GM12864 (cell line): ENCODE measurements around the gene EIF5AL1.
"Not testable (repeated sequence)": the region's sequence is repeated elsewhere in the genome, so short reads cannot be mapped to it uniquely, and the experiment has no call there.

Experiments
- DNase-seq: peaks from one replicate; pipeline ENCODE4 v3.0.0-alpha.2; 2011; ENCODE audit warnings: low read depth
- H3K4me3 ChIP-seq: 2 replicates; pipeline ENCODE4 v1.5.1; 2011; ENCODE audit warnings: mild to moderate bottlenecking, low read depth, low read length, control low read depth
- CTCF ChIP-seq: IDR thresholded peaks from 2 replicates; pipeline ENCODE4 v1.5.1; 2011; ENCODE audit warnings: low read depth, mild to moderate bottlenecking, moderate library complexity, low read length, control low read depth, inconsistent platforms; ENCODE audit errors: missing control alignments

EIF5AL1 gene

DNA sequence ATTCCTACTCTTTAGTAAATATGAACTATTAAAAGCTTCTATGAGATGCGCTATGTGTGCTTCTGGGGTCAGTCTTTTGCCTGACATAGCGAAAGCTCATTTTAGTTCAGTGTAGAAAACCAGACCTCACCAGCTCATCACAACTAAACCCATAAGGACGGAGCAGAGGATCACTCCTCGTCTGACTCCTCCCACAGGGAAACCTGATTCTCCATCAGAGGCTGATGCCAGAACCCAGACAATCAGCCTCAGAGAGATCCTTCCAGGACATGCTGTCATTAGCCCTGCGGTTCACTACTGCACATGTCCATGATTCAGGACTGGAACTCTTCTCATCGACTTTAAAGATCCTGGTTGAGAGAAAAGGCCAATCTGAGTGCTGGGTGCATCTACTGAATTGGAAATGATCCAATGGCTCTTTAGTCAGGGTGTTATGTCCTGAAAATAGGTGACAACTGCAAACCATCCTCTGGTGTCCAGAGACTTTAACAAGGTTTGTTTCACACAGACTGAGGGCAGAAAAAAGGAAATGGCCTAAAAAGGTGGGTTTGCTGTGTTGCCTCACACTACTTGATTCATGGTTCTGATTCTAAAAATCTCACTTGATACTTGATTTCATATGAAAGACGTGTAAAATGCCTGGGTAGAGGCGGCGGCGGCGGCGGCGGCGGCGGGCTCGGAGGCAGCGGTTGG lies at the start of gene EIF5AL1:
Gene EIF5AL1, plus strand, starts transcription at position 643 of the 693 bp plus-strand sequence. CDS start 117 bp downstream, outside the sequence.
- DNase-seq, H3K4me3 ChIP-seq: not testable (repeated sequence)

DNA sequence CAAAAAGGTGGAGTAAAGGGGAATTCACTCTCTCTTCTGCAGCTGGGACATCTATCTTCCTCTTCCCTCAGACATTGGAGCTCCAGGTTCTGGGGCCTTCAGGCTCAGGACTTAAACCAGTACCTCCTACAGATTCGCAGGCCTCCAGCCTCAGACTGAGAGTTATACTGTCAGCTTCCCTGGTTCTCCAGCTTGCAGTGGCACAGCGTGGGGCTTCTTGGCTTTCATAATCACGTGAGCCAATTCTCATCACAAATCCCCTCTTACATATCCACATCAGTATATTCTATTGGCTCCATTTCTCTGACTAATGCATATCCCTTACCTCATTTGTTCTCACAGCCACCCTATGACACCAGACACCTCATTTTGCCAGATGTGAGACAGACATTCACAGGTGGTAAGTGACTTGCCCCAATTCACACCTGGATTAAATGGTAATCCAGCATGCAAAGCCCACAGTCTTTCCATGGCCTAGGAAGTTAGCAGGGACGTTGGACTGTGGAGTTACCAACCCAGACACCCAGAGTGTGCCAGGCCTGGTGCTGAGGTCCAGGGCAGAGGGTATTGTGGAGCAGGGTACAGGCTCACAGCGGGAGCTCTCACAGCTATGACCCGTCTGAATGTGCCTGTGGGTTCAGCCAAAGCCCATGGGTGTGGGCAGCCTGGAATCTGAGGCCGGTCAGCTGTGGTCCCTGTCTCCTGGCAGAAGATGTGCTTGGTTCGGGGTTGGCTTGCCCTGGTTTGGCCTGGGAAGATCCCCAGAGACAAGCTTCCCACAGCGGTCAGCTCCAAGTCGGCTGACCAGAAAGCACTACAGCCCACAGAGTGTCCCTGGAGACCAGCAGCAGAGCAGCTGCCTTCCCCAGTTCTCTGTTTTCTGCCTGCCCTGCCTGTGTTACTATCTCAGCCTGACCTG lies 48.5 kb upstream of the EIF5AL1 start:
- DNase-seq, result no peak
- H3K4me3 ChIP-seq, result no peak overlapping the region
- no peak for TF ChIP-seq CTCF

GRCh38 chr10:79465341-79465740 lies 47.0 kb upstream of the EIF5AL1 start:
- no peak for TF ChIP-seq CTCF

GRCh38 chr10:79468015-79468560 lies 44.2 kb upstream of the EIF5AL1 start:
- DNase-seq, result no peak
- no peak overlapping the region for H3K4me3 ChIP-seq
- no peak for TF ChIP-seq CTCF

More at GRCh38 chr10:79465341-79465740, 47.0 kb upstream of the EIF5AL1 start:
- DNase-seq, result no peak
- no peak overlapping the region for H3K4me3 ChIP-seq

DNA sequence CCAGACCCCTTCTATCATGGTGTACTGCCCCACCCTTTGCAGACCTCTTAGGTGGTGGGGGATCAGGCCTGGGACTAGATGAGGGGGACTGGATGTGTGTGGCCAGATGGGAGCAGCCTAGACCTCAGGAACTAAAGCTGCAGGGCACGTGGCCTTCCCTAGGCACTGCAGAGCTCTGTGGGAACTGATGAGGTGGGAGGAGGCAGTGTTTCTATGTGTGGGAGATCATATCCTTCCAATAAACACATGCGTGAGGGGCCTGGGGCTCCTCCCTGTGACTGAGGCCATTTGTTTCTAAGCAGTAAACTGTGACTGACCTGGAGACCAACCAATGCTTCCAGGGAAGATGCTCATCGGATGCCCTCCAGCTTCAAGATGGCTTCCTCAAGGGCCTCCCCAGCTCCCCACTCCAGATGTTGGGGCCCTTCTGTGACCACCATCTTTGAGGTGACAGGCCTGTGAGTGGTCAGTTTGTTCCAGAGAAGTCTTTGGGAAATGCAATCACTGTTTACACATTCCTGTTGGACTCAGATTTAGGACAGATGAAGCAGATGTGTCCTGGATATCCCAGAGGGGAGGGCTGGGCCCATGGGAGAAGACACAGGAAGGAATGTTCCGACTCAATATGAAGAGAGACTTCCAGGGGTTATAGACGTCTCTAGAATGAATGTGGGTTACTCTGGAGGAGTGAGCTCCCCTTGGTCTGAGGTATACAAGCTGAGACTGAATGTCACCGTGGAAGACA lies 43.3 kb upstream of the EIF5AL1 start:
- no peak for DNase-seq
- H3K4me3 ChIP-seq, result no peak overlapping the region
- TF ChIP-seq CTCF, result no peak

GRCh38 chr10:79470096-79470495 lies 42.2 kb upstream of the EIF5AL1 start:
- TF ChIP-seq CTCF, result no peak
- H3K4me3 ChIP-seq, result no peak overlapping the region
- DNase-seq, result no peak

- DNase-seq, result no peak
- H3K4me3 ChIP-seq, result no peak overlapping the region
- no peak for TF ChIP-seq CTCF
Measured at GRCh38 chr10:79471776-79472175, 40.6 kb upstream of the EIF5AL1 start.
